Measurements from ENCODE around the gene GPNMB. TPM values are rescaled to one million over a fixed set of nuclear protein-coding genes. Genes with fewer than 3 reads are reported as not detected.
"Not testable (repeated sequence)": the region's sequence is repeated elsewhere in the genome, so short reads cannot be mapped to it uniquely, and the experiment has no call there.

Gene GPNMB
- 1 to 10 TPM in 1 of 2 donors, under 1 TPM in 1; 0.88 to 1.1 TPM for total RNA-seq

DNA sequence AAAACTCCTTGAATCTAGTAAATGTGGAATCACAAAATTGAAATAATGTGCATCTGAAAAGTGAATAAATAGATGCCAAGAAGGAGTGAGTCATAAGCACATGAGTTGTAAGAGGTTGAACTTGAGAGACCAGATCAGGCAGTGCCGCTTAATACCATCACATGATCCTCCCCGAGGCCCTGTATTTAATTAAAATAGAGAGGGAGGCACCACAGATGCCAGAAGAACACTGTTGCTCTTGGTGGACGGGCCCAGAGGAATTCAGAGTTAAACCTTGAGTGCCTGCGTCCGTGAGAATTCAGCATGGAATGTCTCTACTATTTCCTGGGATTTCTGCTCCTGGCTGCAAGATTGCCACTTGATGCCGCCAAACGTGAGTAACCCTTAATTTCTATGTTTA, at the start of gene GPNMB:
GPNMB (plus strand) TSS at position 221 of the 400 bp plus-strand sequence; CDS start at position 304, 83 bp downstream.
- ATAC-seq (replicated peaks in 1 of 2) = no peak
- peaks cover 60% of the 10 kb centered on the region for H3K27me3 Mint-ChIP-seq (ENCODE audit: low read depth)

DNA sequence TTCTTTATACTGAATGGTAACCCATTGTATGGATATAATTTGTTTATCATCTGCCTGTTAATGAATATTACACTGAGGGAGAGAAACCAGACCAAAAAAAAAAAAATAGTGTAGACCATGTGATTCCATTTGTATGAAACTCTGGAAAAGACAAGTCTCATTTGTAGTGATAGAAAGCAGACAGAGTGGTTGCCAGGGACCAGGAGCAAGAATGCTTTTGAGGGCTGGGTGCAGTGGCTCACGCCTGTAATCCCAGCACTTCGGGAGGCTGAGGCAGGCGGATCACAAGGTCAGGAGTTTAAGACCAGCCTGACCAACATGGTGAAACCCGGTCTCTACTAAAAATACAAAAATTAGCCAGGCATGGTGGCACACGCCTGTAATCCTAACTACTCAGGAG, 48.8 kb upstream of the GPNMB start:
- peaks cover 3 to 18% of the 10 kb centered on the region in 2 donors for H3K36me3 Mint-ChIP-seq (ENCODE audit: insufficient read depth in 2 of 2)
- not testable (repeated sequence) for ATAC-seq (replicated peaks in 1 of 2); H3K27me3 Mint-ChIP-seq (ENCODE audit: low read depth); H3K4me1 Mint-ChIP-seq (ENCODE audit: low read depth); H3K9me3 Mint-ChIP-seq; H3K4me3 Mint-ChIP-seq; DNase-seq
- H3K27ac Mint-ChIP-seq = peak overlapping the region; percentile 31

More for the DNA sequence above, at the start of gene GPNMB:
- H3K36me3 Mint-ChIP-seq (ENCODE audit: insufficient read depth in 2 of 2) = peaks cover under 1 to 1% of the 10 kb centered on the region in 2 donors
- peak within 1 kb of the TSS in 1 of 2 donors; percentile 51 for H3K4me3 Mint-ChIP-seq
- no peak for DNase-seq
- H3K4me1 Mint-ChIP-seq (ENCODE audit: low read depth) = peaks cover 14% of the 10 kb centered on the region
- H3K27ac Mint-ChIP-seq = no peak within 1 kb of the TSS
- H3K9me3 Mint-ChIP-seq = no peaks in the 10 kb centered on the region

DNA sequence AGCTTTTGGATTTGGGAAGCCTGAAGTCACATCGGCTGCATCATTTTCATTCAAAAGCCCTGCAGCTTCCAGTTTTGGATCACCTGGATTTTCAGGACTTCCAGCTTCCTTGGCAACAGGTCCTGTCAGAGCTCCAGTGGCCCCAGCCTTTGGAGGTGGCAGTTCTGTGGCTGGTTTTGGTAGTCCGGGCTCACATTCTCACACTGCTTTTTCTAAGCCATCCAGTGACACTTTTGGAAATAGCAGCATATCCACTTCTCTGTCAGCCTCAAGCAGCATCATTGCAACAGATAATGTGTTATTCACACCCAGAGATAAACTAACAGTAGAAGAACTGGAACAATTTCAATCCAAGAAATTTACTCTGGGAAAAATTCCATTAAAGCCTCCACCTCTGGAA, 46.2 kb upstream of the GPNMB start:
- no peak for ATAC-seq (replicated peaks in 1 of 2)
- Mint-ChIP-seq H3K4me3 (no peak overlapping the region), H3K27me3 (ENCODE audit: low read depth) (peaks cover 8% of the 10 kb centered on the region), H3K9me3 (peaks cover 0 to 3% of the 10 kb centered on the region in 2 donors), H3K36me3 (ENCODE audit: insufficient read depth in 2 of 2) (peaks cover 3 to 22% of the 10 kb centered on the region in 2 donors), H3K27ac (no peak overlapping the region), H3K4me1 (ENCODE audit: low read depth) (no peaks in the 10 kb centered on the region)
- DNase-seq = no peak

DNA sequence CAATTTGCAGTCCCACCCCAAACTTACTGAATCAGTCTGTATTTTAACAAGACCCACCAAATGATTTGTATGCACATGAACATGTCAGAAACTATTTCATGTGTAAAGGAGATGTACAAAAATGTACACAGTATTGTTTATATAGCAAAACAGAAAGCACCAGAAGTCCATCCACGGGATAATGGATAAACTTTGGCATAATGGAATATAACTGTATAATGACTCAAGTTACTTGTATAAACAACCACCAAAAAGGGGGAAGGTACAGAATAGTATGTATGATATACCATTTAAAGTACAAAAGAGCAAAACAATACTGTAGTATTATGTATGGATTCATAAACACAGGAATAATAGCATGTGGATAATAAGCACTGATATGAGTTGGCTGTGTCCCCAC, 42.3 kb upstream of the GPNMB start:
- H3K36me3 Mint-ChIP-seq (ENCODE audit: insufficient read depth in 2 of 2) = peaks cover 0 to 17% of the 10 kb centered on the region in 2 donors
- H3K27me3 Mint-ChIP-seq (ENCODE audit: low read depth) = peaks cover 35% of the 10 kb centered on the region

DNA sequence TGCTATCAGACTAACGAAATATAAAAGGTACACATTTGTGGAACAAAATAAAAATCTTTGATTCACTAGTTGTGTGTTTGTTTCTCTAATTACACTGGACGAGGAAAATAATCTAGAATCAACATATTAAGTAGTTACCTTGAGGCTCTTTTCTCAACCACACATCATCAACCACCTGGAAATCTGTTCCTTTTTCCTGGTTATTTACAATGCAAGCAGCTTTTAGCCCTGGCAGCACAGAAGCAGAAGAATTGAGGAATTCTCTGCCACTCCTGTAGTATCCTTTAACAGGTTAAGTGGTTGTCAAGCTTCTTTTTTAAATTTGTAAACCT, 41.0 kb upstream of the GPNMB start:
- peaks cover 35% of the 10 kb centered on the region for H3K27me3 Mint-ChIP-seq (ENCODE audit: low read depth)
- no peak for ATAC-seq (replicated peaks in 1 of 2)
- H3K27ac Mint-ChIP-seq = no peak overlapping the region
- H3K36me3 Mint-ChIP-seq (ENCODE audit: insufficient read depth in 2 of 2) = peaks cover 0 to 11% of the 10 kb centered on the region in 2 donors
- peak overlapping the region in 1 of 2 donors; percentile 69 for H3K4me3 Mint-ChIP-seq
- DNase-seq = no peak
- H3K9me3 Mint-ChIP-seq = peaks cover 0 to 3% of the 10 kb centered on the region in 2 donors
- H3K4me1 Mint-ChIP-seq (ENCODE audit: low read depth) = peaks cover 5% of the 10 kb centered on the region

More for the DNA sequence above, 42.3 kb upstream of the GPNMB start:
- ATAC-seq (replicated peaks in 1 of 2) = no peak
- Mint-ChIP-seq H3K4me1 (ENCODE audit: low read depth) (peaks cover 5% of the 10 kb centered on the region), H3K4me3 (no peak overlapping the region), H3K9me3 (peaks cover 0 to 3% of the 10 kb centered on the region in 2 donors), H3K27ac (no peak overlapping the region)
- no peak for DNase-seq

DNA sequence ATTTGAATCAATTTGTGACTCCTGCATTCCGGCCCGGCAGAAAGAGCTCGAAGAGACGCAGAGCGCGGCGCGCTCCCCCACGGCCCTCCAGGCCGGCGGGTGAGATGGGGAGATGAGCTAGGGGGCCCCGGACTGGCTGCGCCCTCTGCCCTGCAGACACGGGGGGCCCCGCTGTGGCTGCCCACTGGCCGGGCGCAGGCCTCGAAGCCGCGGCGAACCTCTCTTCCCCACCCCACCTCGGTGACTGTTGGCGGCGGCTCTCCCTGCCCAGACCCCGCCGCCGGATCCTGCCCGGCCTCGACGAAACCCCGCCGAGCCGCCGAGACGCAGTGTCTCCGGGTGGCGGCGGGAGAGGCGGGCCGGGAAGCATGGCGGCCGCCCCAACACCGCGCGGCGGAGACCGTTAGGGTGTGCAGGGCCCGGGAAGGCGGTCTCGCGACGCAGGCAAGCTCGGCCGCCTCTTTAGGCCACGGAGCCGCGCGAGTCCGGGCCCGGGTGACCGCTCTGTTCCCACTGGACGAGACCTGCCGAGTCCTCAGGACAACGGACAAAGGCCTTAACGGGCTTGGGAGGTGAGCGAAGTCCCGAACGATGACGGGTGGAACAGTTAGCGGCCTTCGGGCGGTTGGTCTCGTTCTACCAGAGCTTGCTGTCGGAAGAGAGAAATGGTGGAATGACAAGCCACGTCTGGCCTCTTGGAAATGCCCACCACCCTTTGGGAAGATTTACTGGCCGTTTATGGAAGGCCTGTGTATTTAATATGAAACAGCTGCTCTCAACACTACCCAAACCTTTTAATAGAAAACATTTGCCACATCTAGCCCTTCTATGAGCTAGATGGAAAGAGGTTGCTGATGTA, 40.4 kb upstream of the GPNMB start:
- H3K4me3 Mint-ChIP-seq = peak overlapping the region; percentile 31 to 69
- DNase-seq = peak in 1 of 2 donors; percentile 18
- peak; percentile 47 to 76 for ATAC-seq (replicated peaks in 1 of 2)
- H3K27ac Mint-ChIP-seq = no peak overlapping the region
- H3K36me3 Mint-ChIP-seq (ENCODE audit: insufficient read depth in 2 of 2) = peaks cover 0 to 11% of the 10 kb centered on the region in 2 donors
- H3K27me3 Mint-ChIP-seq (ENCODE audit: low read depth) = peaks cover 41% of the 10 kb centered on the region
- H3K4me1 Mint-ChIP-seq (ENCODE audit: low read depth) = peaks cover 5% of the 10 kb centered on the region
- H3K9me3 Mint-ChIP-seq = peaks cover 0 to 3% of the 10 kb centered on the region in 2 donors

DNA sequence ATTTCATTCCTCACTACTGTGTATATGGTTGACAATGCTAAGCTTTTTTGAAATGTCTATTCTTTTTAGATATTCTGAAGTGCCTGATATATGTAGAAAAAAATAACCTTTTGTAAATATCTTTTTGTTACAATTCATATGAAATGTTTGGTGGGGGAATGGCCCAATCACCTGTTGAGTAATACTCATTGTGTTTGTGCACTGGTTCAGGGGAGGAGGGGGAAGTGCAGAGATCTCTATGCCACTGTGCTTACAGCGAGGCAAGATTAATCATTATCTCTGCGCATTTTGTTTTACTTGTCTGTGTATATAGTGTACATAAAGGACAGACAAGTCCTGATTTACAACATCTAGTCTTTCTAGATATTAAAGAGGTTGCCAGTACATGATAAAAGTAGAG, 39.6 kb upstream of the GPNMB start:
- ATAC-seq (replicated peaks in 1 of 2) = no peak
- Mint-ChIP-seq H3K36me3 (ENCODE audit: insufficient read depth in 2 of 2) (peaks cover 0 to 11% of the 10 kb centered on the region in 2 donors), H3K4me1 (ENCODE audit: low read depth) (peaks cover 5% of the 10 kb centered on the region), H3K27ac (no peak overlapping the region), H3K27me3 (ENCODE audit: low read depth) (peaks cover 41% of the 10 kb centered on the region), H3K4me3 (peak overlapping the region in 1 of 2 donors; percentile 69), H3K9me3 (peaks cover 0 to 3% of the 10 kb centered on the region in 2 donors)
- no peak for DNase-seq

DNA sequence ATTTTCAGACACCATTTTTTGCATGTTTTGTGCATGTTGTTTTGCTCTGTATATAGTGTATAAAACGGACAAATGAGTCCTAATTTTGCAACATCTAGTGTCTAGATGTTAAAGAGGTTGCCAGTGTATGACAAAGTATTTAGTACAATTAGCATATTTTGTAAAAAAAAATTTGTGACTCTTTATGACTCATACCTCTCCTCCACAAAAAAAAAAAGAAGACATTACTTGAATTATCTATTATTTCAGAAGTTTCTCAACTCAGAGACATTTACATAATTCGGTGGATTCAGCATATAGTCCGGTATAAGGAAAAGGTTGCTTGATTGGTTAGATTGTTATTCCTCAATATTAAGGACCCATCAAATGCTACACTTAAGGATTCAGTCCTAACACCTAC, 38.7 kb upstream of the GPNMB start:
- ATAC-seq (replicated peaks in 1 of 2) = no peak
- DNase-seq = no peak
- Mint-ChIP-seq H3K4me1 (ENCODE audit: low read depth) (peaks cover 5% of the 10 kb centered on the region), H3K36me3 (ENCODE audit: insufficient read depth in 2 of 2) (peaks cover 0 to 11% of the 10 kb centered on the region in 2 donors), H3K9me3 (peaks cover 0 to 3% of the 10 kb centered on the region in 2 donors), H3K27me3 (ENCODE audit: low read depth) (peaks cover 41% of the 10 kb centered on the region), H3K27ac (no peak overlapping the region), H3K4me3 (no peak overlapping the region)

DNA sequence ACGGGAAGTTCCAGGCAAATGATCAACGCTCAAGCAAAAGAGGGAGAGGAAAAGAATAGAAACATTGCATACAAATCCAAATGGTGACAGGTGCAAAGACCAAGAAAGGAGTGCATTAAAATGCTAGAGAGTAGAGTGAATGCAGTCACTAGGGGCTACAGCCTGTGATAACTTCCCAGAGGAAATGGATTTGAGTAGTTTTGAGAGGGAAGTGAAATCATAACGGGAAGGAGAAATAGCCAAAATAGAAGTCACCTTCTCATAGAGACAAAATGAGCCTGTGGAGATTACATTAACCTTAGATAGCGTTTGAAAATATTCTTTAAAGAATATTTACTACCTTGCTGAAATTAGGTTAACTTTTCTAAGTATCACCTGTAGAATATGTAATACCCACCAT, 38.3 kb upstream of the GPNMB start:
- H3K27me3 Mint-ChIP-seq (ENCODE audit: low read depth) = peaks cover 41% of the 10 kb centered on the region
- peaks cover 5% of the 10 kb centered on the region for H3K4me1 Mint-ChIP-seq (ENCODE audit: low read depth)
- no peak overlapping the region for H3K4me3 Mint-ChIP-seq
- peaks cover 0 to 3% of the 10 kb centered on the region in 2 donors for H3K9me3 Mint-ChIP-seq
- peaks cover 0 to 10% of the 10 kb centered on the region in 2 donors for H3K36me3 Mint-ChIP-seq (ENCODE audit: insufficient read depth in 2 of 2)
- H3K27ac Mint-ChIP-seq = no peak overlapping the region
- ATAC-seq (replicated peaks in 1 of 2) (no peak), DNase-seq (no peak)

DNA sequence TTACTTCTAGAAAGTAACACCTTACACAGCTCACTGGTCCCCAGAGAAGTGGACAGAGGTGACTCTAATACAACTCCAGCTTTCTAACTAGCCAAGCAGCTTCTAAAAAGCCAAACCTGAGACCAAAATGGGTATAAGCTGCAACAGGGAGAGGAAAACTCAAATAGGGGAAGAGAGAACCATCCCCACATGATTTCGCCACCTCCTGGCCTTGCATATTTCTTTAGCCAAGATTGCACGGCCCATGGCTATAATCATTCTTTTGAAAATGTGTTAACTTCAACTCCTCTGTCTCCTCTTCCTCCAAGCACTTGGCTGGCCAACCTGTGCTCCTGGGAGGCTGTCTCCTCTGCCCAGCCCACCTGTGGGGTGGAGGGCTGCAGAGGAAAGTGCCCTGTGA, 36.1 kb upstream of the GPNMB start:
- Mint-ChIP-seq H3K4me3 (no peak overlapping the region), H3K27ac (no peak overlapping the region), H3K36me3 (ENCODE audit: insufficient read depth in 2 of 2) (peaks cover 0 to 2% of the 10 kb centered on the region in 2 donors), H3K9me3 (no peaks in the 10 kb centered on the region), H3K27me3 (ENCODE audit: low read depth) (peaks cover 43% of the 10 kb centered on the region), H3K4me1 (ENCODE audit: low read depth) (peaks cover 3% of the 10 kb centered on the region)
- DNase-seq = no peak
- no peak for ATAC-seq (replicated peaks in 1 of 2)

DNA sequence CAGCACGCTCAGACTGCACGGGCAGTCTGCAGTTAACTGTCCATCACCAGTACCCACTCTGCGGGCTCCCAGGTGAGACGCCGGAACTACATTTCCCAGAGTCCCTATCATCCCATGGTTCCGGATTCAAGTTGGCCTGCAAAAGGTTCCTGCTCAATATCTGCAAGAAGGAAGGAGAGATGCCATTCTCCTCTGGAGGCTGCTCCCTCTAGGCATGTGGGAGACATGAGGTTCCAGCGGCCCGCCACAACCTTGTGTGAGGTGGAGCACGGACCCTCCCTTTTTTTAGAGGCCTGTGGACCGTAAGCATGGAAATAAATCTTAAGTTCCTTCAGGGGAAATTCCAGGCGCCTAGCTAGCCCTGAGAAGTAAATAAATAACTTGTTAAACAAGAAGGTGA, 35.0 kb upstream of the GPNMB start:
- Mint-ChIP-seq H3K36me3 (ENCODE audit: insufficient read depth in 2 of 2) (no peaks in the 10 kb centered on the region), H3K9me3 (no peaks in the 10 kb centered on the region), H3K4me1 (ENCODE audit: low read depth) (no peaks in the 10 kb centered on the region), H3K27me3 (ENCODE audit: low read depth) (peaks cover 43% of the 10 kb centered on the region), H3K4me3 (no peak overlapping the region), H3K27ac (no peak overlapping the region)
- DNase-seq = no peak
- no peak for ATAC-seq (replicated peaks in 1 of 2)

DNA sequence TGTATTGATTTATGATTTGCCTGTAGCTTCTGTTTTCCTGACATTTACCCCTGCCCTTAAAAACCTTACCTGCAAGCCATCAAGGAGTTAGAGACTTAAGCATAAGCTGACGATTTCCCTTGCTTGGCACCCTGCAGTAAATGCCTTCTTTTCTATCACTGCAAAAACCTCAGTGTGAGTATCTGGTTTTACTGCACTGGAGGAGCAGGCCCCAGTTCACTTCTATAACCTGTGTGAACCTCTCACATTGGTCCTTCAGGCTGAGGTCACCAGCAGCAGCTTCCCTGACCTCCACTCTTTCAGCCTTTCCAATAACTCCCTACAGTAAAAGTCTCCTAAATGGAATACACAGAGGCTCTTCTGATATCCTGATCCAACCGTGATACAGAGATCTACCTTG, 34.2 kb upstream of the GPNMB start:
- Mint-ChIP-seq H3K36me3 (ENCODE audit: insufficient read depth in 2 of 2) (no peaks in the 10 kb centered on the region), H3K4me3 (no peak overlapping the region), H3K4me1 (ENCODE audit: low read depth) (no peaks in the 10 kb centered on the region), H3K9me3 (no peaks in the 10 kb centered on the region), H3K27ac (no peak overlapping the region), H3K27me3 (ENCODE audit: low read depth) (peaks cover 35% of the 10 kb centered on the region)
- DNase-seq (no peak), ATAC-seq (replicated peaks in 1 of 2) (no peak)

DNA sequence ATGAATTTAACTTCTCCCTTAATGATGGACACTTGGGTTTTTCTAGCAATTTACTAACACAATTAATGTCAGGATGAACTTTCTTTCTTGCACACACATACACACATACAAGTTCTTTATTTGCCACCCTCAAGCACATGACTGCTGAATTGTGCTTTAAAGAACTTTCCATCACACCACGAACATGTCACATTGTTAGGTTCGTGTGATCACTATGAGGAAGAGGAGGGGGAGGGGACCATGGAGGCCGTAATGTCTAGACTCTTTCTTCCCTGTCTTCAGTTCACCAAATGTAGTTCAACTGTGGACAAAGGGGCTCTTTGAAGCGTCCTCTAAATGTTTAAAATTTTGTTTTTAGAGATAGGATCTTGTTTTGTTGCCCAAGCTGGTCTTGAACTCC, 33.7 kb upstream of the GPNMB start:
- no peak overlapping the region for H3K27ac Mint-ChIP-seq
- DNase-seq = no peak
- no peaks in the 10 kb centered on the region for H3K9me3 Mint-ChIP-seq
- peaks cover 30% of the 10 kb centered on the region for H3K27me3 Mint-ChIP-seq (ENCODE audit: low read depth)
- H3K4me3 Mint-ChIP-seq = no peak overlapping the region
- H3K36me3 Mint-ChIP-seq (ENCODE audit: insufficient read depth in 2 of 2) = no peaks in the 10 kb centered on the region
- H3K4me1 Mint-ChIP-seq (ENCODE audit: low read depth) = no peaks in the 10 kb centered on the region
- no peak for ATAC-seq (replicated peaks in 1 of 2)

Data from activated T-cell treated with anti-CD3 and anti-CD28 coated beads, Interleukin-2, amount 50 U/mL, for 72 hours (primary cell).